ENCODE data around the gene CDC26.

DNA sequence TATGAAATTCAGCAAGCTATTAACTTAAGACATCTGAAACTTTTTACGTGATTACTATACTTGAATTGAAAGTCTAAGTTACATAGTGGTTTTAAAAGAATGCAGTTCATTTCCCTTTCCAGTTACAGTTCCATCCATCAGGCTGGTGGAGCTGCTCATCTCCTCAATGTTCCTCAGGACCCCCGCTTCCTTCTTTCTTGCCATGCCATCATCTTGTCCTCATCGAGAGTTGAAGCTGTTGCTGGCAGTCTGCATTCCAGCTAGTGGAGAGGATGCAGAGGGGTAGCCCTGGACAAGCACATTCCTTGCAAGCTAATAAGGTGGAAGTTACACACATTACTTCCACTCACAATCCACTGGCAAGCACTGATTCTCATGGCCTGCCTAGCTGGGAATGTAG is 36.6 kb upstream of the CDC26 start:
- TF ChIP-seq SRF (IDR thresholded peaks at IDR 0.05; ENCODE audit: low read depth) (no peak), EZH2phosphoT487 (IDR thresholded peaks at IDR 0.05; ENCODE audit: borderline replicate concordance) (no peak), EGR1 (IDR thresholded peaks at IDR 0.05; ENCODE audit: low read depth) (no peak), TCF7L2 (IDR thresholded peaks at IDR 0.05; ENCODE audit: borderline replicate concordance, extremely low read depth, insufficient read depth, insufficient read length) (no peak), POLR2AphosphoS5 (IDR thresholded peaks at IDR 0.05; ENCODE audit: low read depth, low read length) (no peak), POLR2A (IDR thresholded peaks at IDR 0.05; ENCODE audit: borderline replicate concordance, extremely low read depth, insufficient read depth, insufficient read length) (no peak), EZH2 (IDR thresholded peaks at IDR 0.05) (no peak), YY1 (IDR thresholded peaks at IDR 0.05; ENCODE audit: extremely low read depth, insufficient replicate concordance, low read depth, low read length) (no peak), REST (IDR thresholded peaks at IDR 0.05; ENCODE audit: low read depth) (no peak), CEBPB (IDR thresholded peaks at IDR 0.05; ENCODE audit: low read depth) (no peak)
- TF ChIP-seq, protein P1, sequence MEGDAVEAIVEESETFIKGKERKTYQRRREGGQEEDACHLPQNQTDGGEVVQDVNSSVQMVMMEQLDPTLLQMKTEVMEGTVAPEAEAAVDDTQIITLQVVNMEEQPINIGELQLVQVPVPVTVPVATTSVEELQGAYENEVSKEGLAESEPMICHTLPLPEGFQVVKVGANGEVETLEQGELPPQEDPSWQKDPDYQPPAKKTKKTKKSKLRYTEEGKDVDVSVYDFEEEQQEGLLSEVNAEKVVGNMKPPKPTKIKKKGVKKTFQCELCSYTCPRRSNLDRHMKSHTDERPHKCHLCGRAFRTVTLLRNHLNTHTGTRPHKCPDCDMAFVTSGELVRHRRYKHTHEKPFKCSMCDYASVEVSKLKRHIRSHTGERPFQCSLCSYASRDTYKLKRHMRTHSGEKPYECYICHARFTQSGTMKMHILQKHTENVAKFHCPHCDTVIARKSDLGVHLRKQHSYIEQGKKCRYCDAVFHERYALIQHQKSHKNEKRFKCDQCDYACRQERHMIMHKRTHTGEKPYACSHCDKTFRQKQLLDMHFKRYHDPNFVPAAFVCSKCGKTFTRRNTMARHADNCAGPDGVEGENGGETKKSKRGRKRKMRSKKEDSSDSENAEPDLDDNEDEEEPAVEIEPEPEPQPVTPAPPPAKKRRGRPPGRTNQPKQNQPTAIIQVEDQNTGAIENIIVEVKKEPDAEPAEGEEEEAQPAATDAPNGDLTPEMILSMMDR (IDR thresholded peaks at IDR 0.05 in 2 of 3, conservative IDR thresholded peaks at IDR 0.05 in 1 of 3; ENCODE audit: borderline replicate concordance in 1 of 3, insufficient read depth in 1 of 3, low read depth in 2 of 3, low read length in 2 of 3), result no peak
- TF ChIP-seq, protein P2, sequence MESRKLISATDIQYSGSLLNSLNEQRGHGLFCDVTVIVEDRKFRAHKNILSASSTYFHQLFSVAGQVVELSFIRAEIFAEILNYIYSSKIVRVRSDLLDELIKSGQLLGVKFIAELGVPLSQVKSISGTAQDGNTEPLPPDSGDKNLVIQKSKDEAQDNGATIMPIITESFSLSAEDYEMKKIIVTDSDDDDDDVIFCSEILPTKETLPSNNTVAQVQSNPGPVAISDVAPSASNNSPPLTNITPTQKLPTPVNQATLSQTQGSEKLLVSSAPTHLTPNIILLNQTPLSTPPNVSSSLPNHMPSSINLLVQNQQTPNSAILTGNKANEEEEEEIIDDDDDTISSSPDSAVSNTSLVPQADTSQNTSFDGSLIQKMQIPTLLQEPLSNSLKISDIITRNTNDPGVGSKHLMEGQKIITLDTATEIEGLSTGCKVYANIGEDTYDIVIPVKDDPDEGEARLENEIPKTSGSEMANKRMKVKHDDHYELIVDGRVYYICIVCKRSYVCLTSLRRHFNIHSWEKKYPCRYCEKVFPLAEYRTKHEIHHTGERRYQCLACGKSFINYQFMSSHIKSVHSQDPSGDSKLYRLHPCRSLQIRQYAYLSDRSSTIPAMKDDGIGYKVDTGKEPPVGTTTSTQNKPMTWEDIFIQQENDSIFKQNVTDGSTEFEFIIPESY (IDR thresholded peaks at IDR 0.05; ENCODE audit: extremely low read depth, insufficient replicate concordance, low read length), result no peak
